Left lung (tissue), 10 donors: ENCODE data around the gene ENGASE. TPM values are rescaled to one million over a fixed set of nuclear protein-coding genes. Genes with fewer than 3 reads are reported as not detected.

Source experiments
- ATAC-seq: fragments of 200-7000 bp; cut with Tn5 transposase; one replicate; pipeline ENCODE4 v1.9.1; 2020; ENCODE audit warnings: moderate library complexity
- DNase-seq, 4 donors: peaks; one replicate each; pipeline ENCODE4 v3.0.0-alpha.2; 2013 to 2020
- H3K27ac ChIP-seq, 2 donors: fragments of 200-600 bp; sonication (generic) in 1 of 2; one replicate each; pipeline versions ENCODE4 v1.5.0 to v1.8.0; 2020 to 2021
- H3K27me3 ChIP-seq, 2 donors: fragments of 200-600 bp; sonication (generic) in 1 of 2; one replicate each; pipeline versions ENCODE4 v1.5.0 to v1.8.0; 2020 to 2021
- H3K36me3 ChIP-seq, 2 donors: fragments of 200-600 bp; sonication (generic) in 1 of 2; one replicate each; pipeline versions ENCODE4 v1.5.0 to v1.8.0; 2020 to 2021
- H3K4me1 ChIP-seq, 2 donors: fragments of 200-600 bp; one replicate each; pipeline ENCODE4 v1.8.0; 2021
- H3K4me3 ChIP-seq, 2 donors: fragments of 200-600 bp; sonication (generic) in 1 of 2; one replicate each; pipeline versions ENCODE4 v1.5.0 to v1.8.0; 2020 to 2021; ENCODE audit warnings: mild to moderate bottlenecking in 1 of 2
- H3K9me3 ChIP-seq, 2 donors: fragments of 200-600 bp; sonication (generic) in 1 of 2; one replicate each; pipeline versions ENCODE4 v1.5.0 to v1.8.0; 2020 to 2021
- intact Hi-C, 2 donors: fragments of 100-400 bp; cut with DNase I; formaldehyde crosslinking; loops; one replicate each; pipeline versions ENCODE4 v1.11.2 to v1.14.2; 2022
- polyA plus RNA-seq, 6 donors: library from polyadenylated mRNA; unstranded; fragments of 120-200 nt; gene quantifications; one replicate each; pipeline ENCODE4 v1.2.1, GENCODE V29; 2013; ENCODE audit not compliant: insufficient read length in 6 of 6
- total RNA-seq, 2 donors: library from RNA; stranded (reverse); fragmentation: NEBNext Ultra II Directional; extraction: Animal tissue kit (Norgen Biotek cat#: 25700); gene quantifications; one replicate each; pipeline ENCODE4 v1.2.1, GENCODE V29; 2021
- TF ChIP-seq, protein P1 (sequence below), 2 donors: fragments of 200-600 bp; sonication (generic) in 1 of 2; IDR thresholded peaks; one replicate each; pipeline versions ENCODE4 v1.5.0 to v1.8.0; 2021; ENCODE audit warnings: antibody characterized with exemption in 2 of 2
- donor health status: DM: no; HTN: yes; CAD: no.
- donor health status: DM: no; HTN: no; CAD: no.

Gene ENGASE
- total and polyA plus RNA-seq, 8 donors, result 25.1 to 50.2 (median 35.2) TPM

DNA sequence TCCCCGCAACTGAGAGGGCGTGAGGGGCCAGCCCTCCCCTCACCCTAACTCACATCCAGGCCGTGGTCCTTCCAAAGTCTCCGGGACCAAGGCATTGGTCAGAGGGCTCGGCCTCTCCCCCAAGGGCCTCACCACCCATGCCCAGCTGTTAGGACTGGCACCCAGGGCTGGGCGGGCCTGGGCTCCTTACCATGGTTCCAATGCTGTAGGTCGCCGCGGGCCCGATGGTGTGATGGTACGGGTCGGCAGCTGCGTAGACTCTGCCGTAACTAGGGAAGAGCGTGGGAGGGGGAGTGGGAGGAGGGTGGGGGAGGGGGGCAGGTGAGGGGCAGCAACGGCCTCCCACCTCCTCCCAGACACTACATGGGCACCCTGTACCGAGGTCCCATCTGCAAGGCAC, 19.6 kb downstream of the ENGASE start:
- H3K27ac ChIP-seq, result no peak overlapping the region
- intact Hi-C loops, result no loop called here
- ATAC-seq (no peak), DNase-seq (no peak)
- no peaks in the 10 kb centered on the region for H3K4me1 ChIP-seq
- peaks cover 31 to 93% of the 10 kb centered on the region in 2 donors for H3K27me3 ChIP-seq
- no peaks in the 10 kb centered on the region for H3K36me3 ChIP-seq
- H3K4me3 ChIP-seq, result no peak overlapping the region
- TF ChIP-seq, protein P1, sequence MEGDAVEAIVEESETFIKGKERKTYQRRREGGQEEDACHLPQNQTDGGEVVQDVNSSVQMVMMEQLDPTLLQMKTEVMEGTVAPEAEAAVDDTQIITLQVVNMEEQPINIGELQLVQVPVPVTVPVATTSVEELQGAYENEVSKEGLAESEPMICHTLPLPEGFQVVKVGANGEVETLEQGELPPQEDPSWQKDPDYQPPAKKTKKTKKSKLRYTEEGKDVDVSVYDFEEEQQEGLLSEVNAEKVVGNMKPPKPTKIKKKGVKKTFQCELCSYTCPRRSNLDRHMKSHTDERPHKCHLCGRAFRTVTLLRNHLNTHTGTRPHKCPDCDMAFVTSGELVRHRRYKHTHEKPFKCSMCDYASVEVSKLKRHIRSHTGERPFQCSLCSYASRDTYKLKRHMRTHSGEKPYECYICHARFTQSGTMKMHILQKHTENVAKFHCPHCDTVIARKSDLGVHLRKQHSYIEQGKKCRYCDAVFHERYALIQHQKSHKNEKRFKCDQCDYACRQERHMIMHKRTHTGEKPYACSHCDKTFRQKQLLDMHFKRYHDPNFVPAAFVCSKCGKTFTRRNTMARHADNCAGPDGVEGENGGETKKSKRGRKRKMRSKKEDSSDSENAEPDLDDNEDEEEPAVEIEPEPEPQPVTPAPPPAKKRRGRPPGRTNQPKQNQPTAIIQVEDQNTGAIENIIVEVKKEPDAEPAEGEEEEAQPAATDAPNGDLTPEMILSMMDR (IDR thresholded peaks at IDR 0.05), result no peak
- no peaks in the 10 kb centered on the region for H3K9me3 ChIP-seq

DNA sequence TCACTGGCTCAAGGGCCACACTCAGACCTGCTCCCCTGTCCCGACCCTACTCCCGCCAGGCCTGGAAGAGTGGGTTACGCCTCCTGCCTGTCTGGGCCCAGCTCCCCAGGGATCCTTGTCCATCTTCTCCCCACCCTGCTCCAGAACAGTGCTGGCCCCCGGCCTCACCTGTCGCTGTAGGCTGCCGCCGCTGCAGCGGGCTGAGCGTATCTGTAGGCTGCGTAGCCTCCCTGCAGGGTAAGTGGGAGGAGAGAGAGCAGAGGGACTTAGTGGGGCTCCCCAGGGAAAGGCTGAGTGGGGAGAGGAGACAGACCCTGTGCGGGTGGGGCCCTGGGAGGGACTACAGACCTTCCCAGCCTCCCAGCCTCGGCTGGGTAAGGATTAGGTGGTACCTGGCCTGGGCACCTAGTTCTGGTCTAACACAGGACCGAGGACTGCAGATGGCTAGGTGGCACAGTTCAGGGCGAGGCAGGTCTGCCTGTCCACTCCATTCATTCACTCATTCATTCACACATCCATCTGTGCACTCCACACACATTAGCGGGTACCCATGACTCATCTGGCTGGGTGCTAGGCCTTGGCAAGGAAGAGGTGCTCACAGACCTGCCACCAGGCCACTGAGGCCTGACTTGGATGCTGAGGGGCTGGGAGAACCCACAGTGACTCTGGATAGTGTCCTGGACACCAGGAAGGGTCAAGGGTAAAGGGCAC, 20.9 kb downstream of the ENGASE start:
- Histone ChIP-seq H3K9me3 (no peaks in the 10 kb centered on the region), H3K4me3 (no peak overlapping the region), H3K27me3 (peaks cover 31 to 100% of the 10 kb centered on the region in 2 donors), H3K27ac (no peak overlapping the region), H3K4me1 (no peaks in the 10 kb centered on the region), H3K36me3 (no peaks in the 10 kb centered on the region)
- DNase-seq, result no peak
- intact Hi-C loops, result no loop called here
- ATAC-seq, result no peak
- TF ChIP-seq, protein P1 (IDR thresholded peaks at IDR 0.05), result no peak

DNA sequence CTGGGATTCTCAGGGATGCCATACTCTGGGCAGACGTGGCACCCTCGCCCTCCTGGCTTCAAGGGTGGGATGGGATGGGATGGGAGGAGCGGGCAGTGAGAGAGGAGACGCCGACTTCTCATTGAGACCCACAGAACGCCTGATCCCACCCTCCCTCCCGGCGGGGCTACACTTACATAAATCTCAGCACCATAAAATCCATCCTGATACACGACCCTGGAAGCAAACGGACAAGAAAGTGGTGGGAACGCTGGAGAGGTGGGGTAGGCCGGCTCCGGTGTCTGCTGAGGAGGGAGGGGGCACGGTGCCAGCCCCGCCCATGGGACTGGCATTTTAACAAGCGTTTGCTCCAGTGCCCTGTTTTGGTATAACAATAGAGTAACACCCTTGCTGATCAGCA, 21.9 kb downstream of the ENGASE start:
- H3K4me1 ChIP-seq, result no peaks in the 10 kb centered on the region
- H3K4me3 ChIP-seq, result no peak overlapping the region
- H3K27ac ChIP-seq, result no peak overlapping the region
- H3K36me3 ChIP-seq, result no peaks in the 10 kb centered on the region
- DNase-seq, result no peak
- TF ChIP-seq, protein P1 (IDR thresholded peaks at IDR 0.05), result no peak
- no peaks in the 10 kb centered on the region for H3K9me3 ChIP-seq
- intact Hi-C loops, result no loop called here
- ATAC-seq, result no peak
- peaks cover 31 to 100% of the 10 kb centered on the region in 2 donors for H3K27me3 ChIP-seq

DNA sequence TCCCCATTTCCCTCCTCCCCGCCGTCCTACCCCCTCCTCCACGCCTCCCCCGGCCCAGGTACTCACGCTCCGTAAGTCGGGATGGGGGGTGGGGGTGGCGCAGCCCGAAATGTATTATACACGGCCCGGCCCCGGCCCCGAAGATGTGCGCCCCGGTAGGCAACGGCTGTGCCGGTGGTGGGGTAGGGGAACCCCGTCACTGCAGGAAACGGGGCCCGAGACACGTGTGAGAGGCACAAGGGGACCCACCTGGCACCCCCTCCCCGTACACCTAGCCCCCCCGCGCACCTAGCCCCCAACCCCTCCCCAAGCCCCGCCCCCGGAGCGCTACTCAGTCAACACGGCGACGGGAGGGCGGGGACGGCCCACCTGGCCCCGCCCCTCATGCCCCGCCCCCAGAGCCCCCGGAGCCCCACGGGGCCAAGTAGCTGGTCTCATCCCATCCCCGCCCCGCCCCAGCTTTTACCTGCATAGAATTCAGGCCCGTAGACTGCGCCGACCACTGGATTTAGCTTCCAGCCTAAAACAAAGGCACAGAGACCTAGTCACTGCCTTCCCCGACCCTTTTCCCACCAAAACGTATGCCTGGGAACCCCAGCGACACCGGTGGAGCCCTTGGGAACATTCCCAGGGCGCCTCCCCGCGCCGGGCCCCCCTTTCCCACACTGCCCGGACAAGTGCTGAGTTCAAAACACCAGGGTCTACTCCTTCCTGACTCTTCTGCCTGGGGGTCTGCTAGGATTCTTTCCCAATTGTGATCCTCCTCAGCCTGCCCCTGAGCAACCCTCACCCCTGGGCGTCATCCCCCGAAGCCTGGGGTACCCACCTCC, 22.8 kb downstream of the ENGASE start:
- intact Hi-C loops, result no loop called here
- TF ChIP-seq, protein P1 (IDR thresholded peaks at IDR 0.05), result no peak
- Histone ChIP-seq H3K27me3 (peaks cover 29 to 100% of the 10 kb centered on the region in 2 donors), H3K4me1 (no peaks in the 10 kb centered on the region), H3K27ac (no peak overlapping the region), H3K4me3 (no peak overlapping the region), H3K36me3 (no peaks in the 10 kb centered on the region), H3K9me3 (no peaks in the 10 kb centered on the region)
- ATAC-seq, result no peak
- no peak for DNase-seq

DNA sequence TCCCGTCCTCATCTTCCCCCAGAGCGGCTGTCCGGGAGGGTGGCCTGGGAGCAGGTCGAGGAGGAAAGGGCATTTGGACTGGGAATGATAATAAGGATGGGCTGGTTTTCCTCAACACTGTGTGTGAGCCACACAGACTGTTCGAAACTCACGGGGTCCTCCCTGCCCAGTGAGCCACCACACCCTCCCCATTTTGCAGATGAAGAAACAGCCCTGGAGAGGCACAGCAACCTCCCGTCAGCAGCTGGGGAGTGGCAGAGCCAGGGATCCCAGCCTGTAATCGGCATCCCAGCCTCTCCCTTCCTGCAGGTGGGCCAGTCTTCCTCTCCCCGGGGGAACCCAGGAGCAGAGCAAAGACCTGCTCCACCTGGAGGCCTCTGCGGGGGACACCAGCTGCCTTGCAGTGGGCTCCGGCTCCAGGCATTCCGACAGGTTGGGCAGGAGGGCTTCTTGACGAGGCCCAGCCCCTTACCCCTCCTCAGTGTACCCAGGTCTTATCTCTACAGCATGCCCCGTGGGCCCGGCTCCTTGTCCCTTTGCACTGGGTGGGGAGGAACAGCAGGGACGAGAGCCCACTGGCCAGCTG, 23.8 kb downstream of the ENGASE start:
- Histone ChIP-seq H3K4me3 (no peak overlapping the region), H3K36me3 (no peaks in the 10 kb centered on the region), H3K27ac (no peak overlapping the region), H3K27me3 (peaks cover 22 to 100% of the 10 kb centered on the region in 2 donors), H3K9me3 (no peaks in the 10 kb centered on the region), H3K4me1 (no peaks in the 10 kb centered on the region)
- intact Hi-C loops, result no loop called here
- ATAC-seq (no peak), DNase-seq (no peak)
- TF ChIP-seq, protein P1 (IDR thresholded peaks at IDR 0.05), result no peak
